Activated T-cell treated with anti-CD3 and anti-CD28 coated beads, Interleukin-2, amount 50 U/mL, for 72 hours (primary cell): ENCODE results near the gene KDF1. TPM values are rescaled to one million over a fixed set of nuclear protein-coding genes. Genes with fewer than 3 reads are reported as not detected.

Experiments used
- ATAC-seq, 2 donors: fragments of 150-1000 bp; cut with Tn5 transposase; replicated peaks in 1 of 2; 2 replicates each; pipeline ENCODE4 v1.10.0; 2021; ENCODE audit warnings: moderate library complexity in 2 of 2, mild to moderate bottlenecking in 1 of 2
- DNase-seq, 2 donors: peaks; one replicate each; pipeline ENCODE4 v3.0.0; 2021 to 2022; ENCODE audit warnings: mixed read lengths in 1 of 2
- H3K27ac Mint-ChIP-seq: one replicate; pipeline ENCODE4 v1.8.0; 2022; ENCODE audit warnings: mild to moderate bottlenecking, moderate library complexity, mixed read lengths
- H3K27me3 Mint-ChIP-seq: one replicate; pipeline ENCODE4 v1.8.0; 2022; ENCODE audit warnings: low read depth, mixed read lengths
- H3K36me3 Mint-ChIP-seq, 2 donors: one replicate each; pipeline ENCODE4 v1.8.0; 2022; ENCODE audit warnings: mixed read lengths in 2 of 2, mild to moderate bottlenecking in 1 of 2; ENCODE audit not compliant: insufficient read depth in 2 of 2
- H3K4me1 Mint-ChIP-seq: one replicate; pipeline ENCODE4 v1.8.0; 2022; ENCODE audit warnings: low read depth, mixed read lengths
- H3K4me3 Mint-ChIP-seq, 2 donors: one replicate each; pipeline ENCODE4 v1.8.0; 2022; ENCODE audit warnings: mild to moderate bottlenecking in 2 of 2, mixed read lengths in 2 of 2, moderate library complexity in 2 of 2
- H3K9me3 Mint-ChIP-seq, 2 donors: one replicate each; pipeline ENCODE4 v1.8.0; 2022; ENCODE audit warnings: mixed read lengths in 2 of 2
- total RNA-seq, 2 donors: library from RNA; stranded (reverse); gene quantifications; one replicate each; pipeline ENCODE4 v1.2.3, GENCODE V29; 2022

Gene KDF1, protein sequence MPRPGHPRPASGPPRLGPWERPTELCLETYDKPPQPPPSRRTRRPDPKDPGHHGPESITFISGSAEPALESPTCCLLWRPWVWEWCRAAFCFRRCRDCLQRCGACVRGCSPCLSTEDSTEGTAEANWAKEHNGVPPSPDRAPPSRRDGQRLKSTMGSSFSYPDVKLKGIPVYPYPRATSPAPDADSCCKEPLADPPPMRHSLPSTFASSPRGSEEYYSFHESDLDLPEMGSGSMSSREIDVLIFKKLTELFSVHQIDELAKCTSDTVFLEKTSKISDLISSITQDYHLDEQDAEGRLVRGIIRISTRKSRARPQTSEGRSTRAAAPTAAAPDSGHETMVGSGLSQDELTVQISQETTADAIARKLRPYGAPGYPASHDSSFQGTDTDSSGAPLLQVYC
- 1 to 10 TPM; 1.1 TPM for total RNA-seq

DNA sequence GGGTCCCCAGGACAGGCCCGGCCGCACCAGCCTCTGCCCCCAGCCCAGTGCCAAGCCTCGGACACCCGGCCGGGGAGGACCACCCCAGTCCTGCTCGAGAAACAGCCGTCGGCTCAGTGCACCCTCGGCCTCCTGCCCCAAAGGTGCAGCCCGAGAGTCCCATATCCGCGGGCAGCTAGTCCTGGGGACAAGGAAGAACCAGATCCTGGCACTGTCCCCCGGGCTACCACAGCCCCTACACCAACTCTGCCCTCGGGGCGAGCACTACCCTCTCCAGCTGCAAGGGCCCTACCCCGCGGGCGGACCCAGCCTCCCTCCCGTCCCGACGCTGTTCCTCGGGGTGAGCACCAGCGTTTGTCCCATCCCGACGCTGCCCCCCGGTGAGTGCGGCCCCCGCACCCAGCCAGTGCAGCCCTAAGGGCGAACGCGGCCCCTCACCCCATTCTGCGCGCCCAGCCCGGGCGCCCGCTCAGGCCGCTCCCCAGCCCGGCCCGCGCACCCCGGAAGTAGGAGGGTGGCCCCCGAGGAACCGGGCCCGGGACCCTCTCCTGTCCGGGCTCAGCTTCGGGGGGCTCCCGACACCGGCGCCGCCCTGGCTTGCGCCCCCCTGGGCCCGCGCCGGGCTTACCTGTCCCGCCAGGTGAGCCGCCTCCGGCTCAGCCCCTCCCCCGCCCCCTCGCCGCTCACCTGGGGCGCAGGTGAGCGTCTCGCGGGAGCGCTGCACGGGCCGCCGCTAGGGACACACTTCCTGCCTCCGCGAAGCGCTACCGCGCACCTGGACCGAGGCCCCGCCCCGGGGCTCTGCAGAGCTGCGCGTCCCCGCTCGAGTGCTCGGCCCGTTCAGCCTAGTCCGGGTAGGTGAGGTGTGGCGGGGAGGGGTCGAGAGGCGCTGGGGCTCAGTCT lies at the start of gene KDF1:
Gene KDF1, minus strand, starts transcription at position 747 of the 903 bp plus-strand sequence. CDS start 8,088 bp downstream, outside the sequence.
- no peak within 1 kb of the TSS for H3K27ac Mint-ChIP-seq
- DNase-seq (peak; percentile 46 to 56), ATAC-seq (peak; percentile 79 to 81)
- peaks cover 29% of the 10 kb centered on the region for H3K27me3 Mint-ChIP-seq
- peaks cover 6% of the 10 kb centered on the region for H3K4me1 Mint-ChIP-seq
- peaks cover 0 to 2% of the 10 kb centered on the region in 2 donors for H3K9me3 Mint-ChIP-seq
- H3K36me3 Mint-ChIP-seq, result peaks cover 0 to 2% of the 10 kb centered on the region in 2 donors
- H3K4me3 Mint-ChIP-seq, result peak within 1 kb of the TSS; percentile 75 to 83

DNA sequence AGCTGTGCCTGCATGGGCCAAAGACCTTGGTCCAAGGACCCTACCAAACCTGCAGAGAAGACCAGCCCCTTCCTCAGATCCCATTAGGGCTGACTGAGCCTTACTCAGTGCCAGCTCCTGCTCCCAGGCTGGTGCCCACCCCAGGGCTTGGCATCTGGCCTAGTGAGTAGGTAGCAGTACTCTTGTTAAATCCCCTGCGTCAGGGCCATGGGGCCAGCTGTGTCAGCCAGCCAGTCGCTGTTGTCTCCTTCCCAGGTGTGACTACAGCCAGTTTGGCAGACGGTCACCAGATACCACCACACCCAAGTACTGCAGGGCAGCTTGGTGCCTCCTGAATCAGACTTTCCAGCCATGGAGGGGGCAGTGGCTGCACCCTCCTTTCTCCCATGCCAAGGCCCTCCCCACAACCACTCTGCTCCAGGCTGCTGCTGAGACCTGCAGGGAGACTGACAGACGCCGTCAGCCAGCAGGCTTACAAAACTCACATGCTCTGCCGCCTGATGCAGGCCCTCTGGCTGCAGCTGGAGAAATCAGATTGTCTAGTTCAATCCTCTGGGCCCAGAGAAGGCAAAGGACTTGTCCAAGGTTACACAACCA lies 49.4 kb upstream of the KDF1 start:
- DNase-seq (no peak), ATAC-seq (no peak)
- no peaks in the 10 kb centered on the region for H3K36me3 Mint-ChIP-seq
- no peak overlapping the region for H3K4me3 Mint-ChIP-seq
- peaks cover 5% of the 10 kb centered on the region for H3K4me1 Mint-ChIP-seq
- H3K9me3 Mint-ChIP-seq, result no peaks in the 10 kb centered on the region
- H3K27ac Mint-ChIP-seq, result no peak overlapping the region
- peaks cover 17% of the 10 kb centered on the region for H3K27me3 Mint-ChIP-seq

DNA sequence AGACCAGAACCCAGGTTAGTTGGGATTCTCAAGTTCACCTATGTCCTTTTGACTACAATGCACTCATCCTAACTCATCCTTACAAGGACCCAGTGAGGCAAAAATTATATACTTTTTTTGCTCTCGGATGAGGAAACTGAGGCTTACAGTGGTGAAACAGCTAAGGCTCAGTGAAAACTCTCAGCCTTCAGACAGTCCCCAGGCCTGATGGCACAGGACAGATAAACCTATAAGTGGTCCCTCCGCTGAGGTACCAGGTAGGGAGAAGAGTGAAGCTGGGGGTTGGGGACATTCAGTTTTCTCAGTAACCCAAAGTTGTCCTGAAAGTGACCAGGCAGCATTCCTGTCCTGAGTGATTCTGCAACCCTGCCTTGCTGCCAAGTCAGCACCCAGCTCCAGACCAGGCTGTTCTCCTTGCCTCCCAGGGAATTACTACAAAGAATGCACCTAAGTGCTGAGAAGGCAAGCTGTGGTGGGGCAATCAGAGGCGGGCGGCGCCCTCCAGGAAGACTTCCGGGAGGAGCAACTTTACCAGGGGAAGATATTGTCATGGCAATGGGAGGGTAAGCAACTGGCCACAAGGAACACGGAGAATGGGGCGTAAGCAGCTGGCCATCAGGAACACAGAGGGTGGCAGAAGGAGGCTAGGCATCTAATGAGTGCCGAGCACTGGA lies 47.8 kb upstream of the KDF1 start:
- ATAC-seq, result no peak
- Mint-ChIP-seq H3K9me3 (no peaks in the 10 kb centered on the region), H3K4me3 (no peak overlapping the region), H3K27me3 (peaks cover 17% of the 10 kb centered on the region), H3K4me1 (peaks cover 3% of the 10 kb centered on the region), H3K27ac (no peak overlapping the region), H3K36me3 (no peaks in the 10 kb centered on the region)
- DNase-seq, result no peak

DNA sequence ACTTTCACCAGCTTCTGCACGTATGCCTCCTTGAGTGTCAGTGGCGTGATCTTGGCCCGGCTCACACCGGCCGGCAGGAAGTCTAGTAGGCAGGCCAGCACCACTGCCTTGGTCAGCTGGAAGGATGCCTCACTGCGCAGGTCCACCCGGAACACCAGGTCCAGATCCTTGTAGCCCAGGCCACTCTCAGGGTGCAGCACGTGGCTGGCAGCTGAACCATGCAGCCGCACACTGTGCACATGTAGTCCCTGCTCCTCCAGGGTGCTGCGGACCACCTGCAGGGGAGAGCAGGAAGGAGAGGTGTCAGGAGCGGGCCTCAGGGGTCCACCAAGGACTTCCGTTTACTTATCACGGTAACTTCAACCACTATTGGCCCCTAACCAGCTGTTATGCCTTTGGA lies 46.4 kb upstream of the KDF1 start:
- Mint-ChIP-seq H3K4me3 (no peak overlapping the region), H3K36me3 (no peaks in the 10 kb centered on the region), H3K4me1 (no peaks in the 10 kb centered on the region), H3K27ac (no peak overlapping the region), H3K9me3 (no peaks in the 10 kb centered on the region), H3K27me3 (peaks cover 12% of the 10 kb centered on the region)
- ATAC-seq (no peak), DNase-seq (no peak)

DNA sequence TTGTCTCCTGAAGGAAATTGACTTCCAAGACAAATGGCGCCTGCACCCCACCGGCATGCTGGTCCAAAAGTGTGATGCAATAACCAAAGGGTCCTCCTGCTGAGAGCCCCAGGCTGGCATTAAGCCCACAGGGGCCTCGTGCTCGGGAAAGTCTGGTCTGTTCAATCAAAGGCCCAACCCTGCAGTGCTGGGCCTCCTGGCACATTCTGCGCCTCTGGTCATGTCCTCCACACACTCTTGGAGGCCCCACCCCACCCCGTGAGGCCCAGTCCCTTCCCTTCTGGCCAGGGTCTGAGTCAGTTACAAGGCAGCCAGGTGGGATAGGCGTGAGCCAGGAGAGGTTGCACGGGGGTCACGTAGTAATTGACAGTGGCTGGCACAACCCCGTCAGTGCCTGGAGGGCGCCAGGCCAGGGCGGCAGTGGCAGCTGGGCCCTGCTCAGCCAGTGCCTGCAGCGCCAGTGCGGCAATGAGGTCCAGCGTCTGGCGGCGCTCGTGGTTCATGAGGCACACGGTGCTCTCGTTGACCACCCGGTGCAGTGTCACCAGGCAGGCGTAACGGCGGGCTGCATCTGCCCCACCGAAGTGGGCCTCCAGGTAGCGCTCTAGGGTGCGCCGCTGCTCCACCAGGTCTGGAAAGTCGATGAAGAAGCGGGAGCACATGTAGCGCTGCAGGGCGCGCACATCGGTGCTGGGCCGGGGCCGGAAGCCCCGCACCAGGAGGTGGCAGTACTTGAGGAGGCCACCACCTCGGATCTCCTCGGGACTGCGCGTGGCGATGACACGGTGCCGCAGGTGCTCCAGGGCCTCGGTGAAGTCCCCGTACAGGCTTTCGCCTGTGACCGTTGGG lies 45.6 kb upstream of the KDF1 start:
- no peak overlapping the region for H3K27ac Mint-ChIP-seq
- no peak overlapping the region for H3K4me3 Mint-ChIP-seq
- H3K9me3 Mint-ChIP-seq, result no peaks in the 10 kb centered on the region
- peaks cover 6% of the 10 kb centered on the region for H3K27me3 Mint-ChIP-seq
- H3K36me3 Mint-ChIP-seq, result no peaks in the 10 kb centered on the region
- ATAC-seq (no peak), DNase-seq (no peak)
- H3K4me1 Mint-ChIP-seq, result no peaks in the 10 kb centered on the region

DNA sequence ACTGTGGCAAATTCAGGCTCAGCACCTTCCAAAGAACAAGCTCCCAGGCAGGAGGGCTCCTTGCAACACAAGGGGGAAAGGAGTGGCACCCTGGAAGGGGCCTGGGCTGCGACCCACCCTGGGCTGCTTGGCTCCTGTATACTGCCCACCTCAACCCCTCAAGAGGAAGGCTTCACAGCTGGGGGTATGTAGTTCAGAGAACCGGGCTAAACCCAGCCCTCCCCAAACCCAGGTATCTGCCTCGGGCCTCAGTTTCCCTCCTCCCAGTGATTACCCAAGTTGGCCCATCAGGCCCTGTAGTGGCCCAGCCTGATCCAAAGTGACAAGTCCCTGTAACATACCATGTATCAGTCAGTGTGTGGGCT lies 44.9 kb upstream of the KDF1 start:
- no peaks in the 10 kb centered on the region for H3K9me3 Mint-ChIP-seq
- H3K36me3 Mint-ChIP-seq, result no peaks in the 10 kb centered on the region
- H3K27me3 Mint-ChIP-seq, result peaks cover 11% of the 10 kb centered on the region
- ATAC-seq (no peak), DNase-seq (no peak)
- H3K27ac Mint-ChIP-seq, result no peak overlapping the region
- no peak overlapping the region for H3K4me3 Mint-ChIP-seq
- no peaks in the 10 kb centered on the region for H3K4me1 Mint-ChIP-seq

DNA sequence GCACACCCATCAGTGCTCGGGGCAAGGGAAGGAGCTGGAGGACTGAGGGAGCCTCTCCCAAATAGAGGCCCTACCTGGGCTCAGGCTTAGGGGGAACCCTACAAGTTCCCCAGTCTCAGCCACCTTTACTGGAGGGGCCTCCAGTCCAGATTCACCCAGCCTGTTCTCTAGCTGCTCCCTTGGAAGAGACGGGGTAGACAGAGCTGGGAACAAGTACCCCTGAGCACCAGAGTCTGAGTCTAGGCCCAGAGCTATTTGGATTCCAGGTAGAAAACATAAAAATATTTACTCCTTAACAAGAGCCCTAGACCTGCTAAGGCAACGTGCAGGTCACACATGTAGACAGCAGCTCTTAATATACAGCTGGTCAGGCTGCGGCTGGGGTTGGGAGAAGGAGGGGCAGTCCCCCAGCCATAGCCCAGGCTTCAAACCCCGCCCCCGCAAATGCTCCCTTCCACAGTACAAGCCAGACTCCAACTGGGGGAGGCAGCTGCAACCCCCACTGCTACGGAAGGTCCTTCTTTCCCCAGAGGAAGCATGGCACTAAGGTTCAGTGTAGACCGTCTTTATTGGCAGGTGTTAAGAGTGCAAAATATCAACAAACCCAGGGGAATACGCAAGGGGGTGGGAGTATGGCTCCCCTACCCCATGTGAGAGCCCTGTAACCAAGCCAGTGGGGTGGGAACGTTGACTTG lies 44.4 kb upstream of the KDF1 start:
- H3K4me3 Mint-ChIP-seq, result no peak overlapping the region
- H3K36me3 Mint-ChIP-seq, result no peaks in the 10 kb centered on the region
- H3K9me3 Mint-ChIP-seq, result no peaks in the 10 kb centered on the region
- DNase-seq, result no peak
- H3K27ac Mint-ChIP-seq, result no peak overlapping the region
- ATAC-seq, result no peak
- H3K4me1 Mint-ChIP-seq, result no peaks in the 10 kb centered on the region
- H3K27me3 Mint-ChIP-seq, result peaks cover 7% of the 10 kb centered on the region

DNA sequence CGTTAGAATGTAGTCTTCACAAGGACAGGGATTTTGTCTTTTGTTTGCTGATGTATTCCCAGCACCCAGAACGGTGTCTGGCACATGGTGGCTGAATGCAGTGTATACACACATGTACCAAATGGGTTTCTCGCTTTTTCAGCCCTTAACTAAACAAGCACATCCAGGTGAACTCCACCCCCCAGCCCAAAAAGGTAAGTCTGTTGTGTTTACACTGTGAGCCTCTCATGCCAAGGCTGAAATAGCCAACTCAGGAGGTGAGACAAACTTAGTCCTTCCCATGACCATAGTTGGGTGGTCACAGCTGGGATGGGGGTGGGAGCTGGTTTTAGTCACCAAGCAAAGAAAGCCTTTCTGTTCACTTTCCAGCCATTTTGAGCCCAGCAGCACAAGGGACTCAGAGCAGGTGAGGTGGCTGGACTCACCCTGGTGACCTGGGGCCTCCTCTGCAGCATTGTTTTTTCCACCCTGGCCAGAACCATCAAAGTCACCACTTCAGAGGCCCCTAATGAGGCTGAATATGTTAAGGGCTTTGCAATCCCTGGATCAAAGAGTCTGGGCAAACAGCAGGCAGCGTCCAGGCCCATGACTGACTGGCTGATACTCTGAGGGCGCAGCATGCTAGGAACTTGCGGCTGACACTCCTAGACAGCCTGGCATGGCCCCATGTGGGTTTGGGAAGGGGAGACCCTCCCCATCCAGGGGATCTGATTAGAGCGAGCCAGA lies 43.6 kb upstream of the KDF1 start:
- Mint-ChIP-seq H3K36me3 (no peaks in the 10 kb centered on the region), H3K4me3 (no peak overlapping the region), H3K4me1 (no peaks in the 10 kb centered on the region), H3K27ac (no peak overlapping the region), H3K9me3 (no peaks in the 10 kb centered on the region), H3K27me3 (peaks cover 5% of the 10 kb centered on the region)
- DNase-seq (no peak), ATAC-seq (no peak)

DNA sequence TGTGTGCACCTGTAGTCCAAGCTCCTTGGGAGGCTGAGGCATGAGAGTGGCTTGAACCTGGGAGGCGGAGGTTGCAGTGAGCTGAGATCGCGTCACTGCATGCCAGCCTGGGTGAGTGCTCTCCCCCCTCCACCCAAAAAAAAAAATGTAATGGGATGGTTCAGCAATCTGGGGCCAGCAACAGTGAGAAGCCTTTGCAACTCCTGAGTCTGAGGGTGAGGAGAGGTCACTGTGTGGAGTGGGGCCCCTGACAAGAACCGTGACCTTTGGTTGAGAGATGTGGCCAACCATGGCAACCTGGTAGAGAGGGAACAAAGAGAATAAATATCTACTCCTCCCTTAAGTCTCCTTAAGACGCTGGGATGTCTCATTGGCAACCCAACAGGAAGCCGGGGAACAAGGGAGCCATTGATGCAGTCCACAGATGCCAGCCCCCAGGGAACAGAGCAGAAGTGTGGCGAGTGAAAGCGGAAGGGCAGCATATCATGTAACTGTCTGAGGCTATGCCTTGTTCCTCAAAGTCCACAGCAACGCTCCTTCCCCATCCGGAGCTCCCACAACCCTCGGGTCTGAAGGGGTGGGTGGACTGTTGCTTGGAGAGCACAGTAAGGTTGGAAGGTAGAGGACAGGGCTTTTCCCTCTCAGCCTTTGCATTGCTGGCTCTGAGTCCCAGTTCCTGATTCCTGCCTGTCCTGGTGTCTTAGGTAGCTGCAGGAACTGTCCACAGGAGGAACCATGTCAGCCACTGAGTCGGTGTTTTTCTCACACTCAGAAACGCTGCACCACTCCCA lies 41.5 kb upstream of the KDF1 start:
- Mint-ChIP-seq H3K27me3 (peaks cover 16% of the 10 kb centered on the region), H3K9me3 (no peaks in the 10 kb centered on the region), H3K4me3 (no peak overlapping the region), H3K27ac (no peak overlapping the region), H3K4me1 (peaks cover 10% of the 10 kb centered on the region), H3K36me3 (no peaks in the 10 kb centered on the region)
- DNase-seq (no peak), ATAC-seq (no peak)

DNA sequence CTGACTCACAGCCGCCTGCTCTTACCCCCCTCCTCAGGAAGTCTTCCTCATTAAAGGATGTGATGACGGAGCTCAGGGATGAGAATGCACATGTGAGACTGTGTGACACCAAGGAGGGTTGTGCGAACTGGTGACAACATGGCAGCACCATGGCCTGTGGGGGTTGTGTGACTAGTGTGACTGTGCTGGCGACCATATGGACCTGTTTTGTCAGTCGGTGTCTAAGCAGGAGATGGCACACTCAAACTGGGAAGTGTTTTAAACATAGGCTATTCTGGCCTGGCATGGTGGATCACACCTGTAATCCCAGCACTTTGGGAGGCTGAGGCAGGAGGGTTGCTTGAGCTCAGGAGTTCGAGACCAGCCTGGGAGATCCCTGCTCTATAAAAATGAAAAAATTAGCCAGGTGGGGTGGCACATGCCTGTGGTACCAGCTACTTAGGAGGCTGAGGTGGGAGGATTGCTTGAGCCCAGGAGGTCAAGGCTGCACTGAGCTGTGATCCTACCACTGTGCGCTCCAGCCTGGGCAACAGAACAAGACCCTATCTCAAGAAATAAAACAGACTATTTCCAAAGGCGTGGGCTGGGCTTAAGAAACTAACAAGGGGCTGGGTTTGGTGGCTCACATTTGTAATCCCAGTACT lies 40.7 kb upstream of the KDF1 start:
- H3K4me1 Mint-ChIP-seq, result peaks cover 10% of the 10 kb centered on the region
- ATAC-seq (no peak), DNase-seq (no peak)
- H3K36me3 Mint-ChIP-seq, result no peaks in the 10 kb centered on the region
- H3K4me3 Mint-ChIP-seq, result no peak overlapping the region
- H3K27me3 Mint-ChIP-seq, result peaks cover 24% of the 10 kb centered on the region
- H3K27ac Mint-ChIP-seq, result no peak overlapping the region
- H3K9me3 Mint-ChIP-seq, result no peaks in the 10 kb centered on the region
